SH-SY5Y (cell line): ENCODE data around the gene CLEC17A.

ENCODE experiments used
- GATA2 ChIP-seq: IDR thresholded peaks from 2 replicates; pipeline ENCODE4 v1.6.1; 2011; ENCODE audit warnings: mild to moderate bottlenecking, low read depth, low read length
- GATA3 ChIP-seq: IDR thresholded peaks from 2 replicates; pipeline ENCODE4 v1.6.1; 2011; ENCODE audit warnings: low read depth, mild to moderate bottlenecking, low read length, moderate library complexity

CLEC17A gene

DNA sequence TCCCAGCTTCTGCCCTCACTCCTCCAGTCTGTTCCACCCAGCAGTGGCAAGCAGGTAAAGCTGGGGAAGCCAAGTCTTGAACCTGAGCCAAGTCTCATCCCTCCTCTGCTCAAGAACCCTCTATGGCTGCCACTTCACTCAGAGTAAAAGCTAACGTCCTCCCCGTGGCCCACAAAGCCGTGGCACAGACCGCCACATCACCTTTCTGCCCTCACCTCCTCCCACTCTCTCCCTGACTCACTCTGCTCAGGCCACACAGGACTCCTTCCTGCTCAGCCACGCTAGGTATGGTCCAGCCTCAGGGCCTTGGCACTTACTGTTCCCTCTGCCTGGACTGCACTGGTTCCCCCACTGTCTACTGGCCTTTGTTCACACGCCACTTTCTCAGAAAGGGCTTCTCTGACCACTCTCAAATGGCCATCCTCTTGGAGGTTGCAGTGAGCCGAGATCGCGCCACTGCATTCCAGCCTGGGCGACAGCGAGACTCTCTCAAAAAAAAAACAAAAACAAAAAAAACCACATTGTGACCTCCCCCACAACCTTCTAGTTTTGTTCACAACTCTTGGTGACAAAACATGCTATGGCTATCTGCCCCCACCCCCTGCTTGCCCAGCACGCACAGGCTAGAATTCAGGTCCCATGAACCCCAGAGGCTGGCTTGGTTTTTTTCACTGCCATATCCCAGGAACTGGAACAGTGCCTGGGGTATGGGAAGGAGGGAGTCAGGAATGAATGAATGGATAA is 26.8 kb upstream of the CLEC17A start:
- TF ChIP-seq GATA2 = no peak
- no peak for TF ChIP-seq GATA3

DNA sequence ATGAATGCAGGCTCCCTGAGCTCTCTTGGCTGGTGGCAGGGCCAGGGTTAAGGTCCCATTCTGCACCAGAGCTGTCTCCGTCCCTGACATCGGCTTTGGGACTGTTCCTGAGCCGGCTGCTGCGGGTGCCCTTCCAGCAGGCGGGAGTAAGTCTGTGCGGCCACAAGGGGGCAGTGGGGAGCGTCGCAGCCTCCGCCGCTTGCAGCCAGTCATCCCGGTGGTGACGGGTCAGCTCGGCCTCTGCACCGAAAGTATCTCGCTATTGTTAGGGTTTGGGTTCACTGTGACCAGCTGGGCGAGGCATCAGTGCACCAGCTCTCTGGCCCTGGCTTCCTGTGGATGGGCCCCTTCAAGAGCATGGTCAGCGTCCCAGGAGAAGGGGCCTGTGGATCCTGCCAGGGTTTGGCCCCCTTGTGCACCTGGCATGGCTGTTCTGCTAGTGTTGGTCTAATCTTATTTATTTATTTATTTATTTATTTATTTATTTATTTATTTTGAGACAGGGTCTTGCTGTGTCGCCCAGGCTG is 26.2 kb upstream of the CLEC17A start:
- TF ChIP-seq GATA3 (no peak), GATA2 (no peak)

DNA sequence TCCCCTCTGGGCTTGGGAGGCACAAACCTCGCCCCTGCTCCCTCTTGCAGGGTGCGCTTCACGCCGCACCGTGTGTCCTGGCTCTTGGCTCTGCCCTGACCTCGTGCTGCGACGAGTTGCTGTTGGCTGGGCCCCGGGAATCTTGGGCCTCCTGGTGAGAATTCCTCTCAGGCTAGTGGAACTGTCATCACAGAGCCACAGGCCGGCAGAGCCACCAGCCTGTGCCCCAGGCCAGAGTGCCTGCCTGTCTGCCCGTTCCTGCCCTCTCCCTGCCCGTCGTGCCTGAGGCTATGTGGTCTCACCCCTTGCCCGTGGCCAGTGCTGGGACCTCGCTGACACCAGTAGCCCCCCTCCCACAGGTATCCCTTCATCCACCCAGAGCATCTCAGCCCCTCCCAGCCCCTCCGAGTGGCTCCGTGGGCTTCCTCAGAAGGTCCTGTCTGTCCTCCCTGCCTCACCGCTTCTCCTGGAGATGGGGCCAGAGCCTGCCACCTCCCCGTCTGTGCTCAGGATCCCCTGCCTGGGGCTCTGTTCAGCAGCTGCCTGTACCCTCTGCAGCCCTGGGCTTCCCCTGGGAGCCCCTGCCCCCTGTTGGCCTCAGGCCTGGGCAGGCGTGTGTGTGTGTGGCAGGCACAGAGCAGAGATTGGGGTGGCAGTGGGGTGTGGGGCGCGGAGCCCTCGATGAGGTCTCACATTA is 24.4 kb upstream of the CLEC17A start:
- TF ChIP-seq GATA3 (no peak), GATA2 (no peak)

DNA sequence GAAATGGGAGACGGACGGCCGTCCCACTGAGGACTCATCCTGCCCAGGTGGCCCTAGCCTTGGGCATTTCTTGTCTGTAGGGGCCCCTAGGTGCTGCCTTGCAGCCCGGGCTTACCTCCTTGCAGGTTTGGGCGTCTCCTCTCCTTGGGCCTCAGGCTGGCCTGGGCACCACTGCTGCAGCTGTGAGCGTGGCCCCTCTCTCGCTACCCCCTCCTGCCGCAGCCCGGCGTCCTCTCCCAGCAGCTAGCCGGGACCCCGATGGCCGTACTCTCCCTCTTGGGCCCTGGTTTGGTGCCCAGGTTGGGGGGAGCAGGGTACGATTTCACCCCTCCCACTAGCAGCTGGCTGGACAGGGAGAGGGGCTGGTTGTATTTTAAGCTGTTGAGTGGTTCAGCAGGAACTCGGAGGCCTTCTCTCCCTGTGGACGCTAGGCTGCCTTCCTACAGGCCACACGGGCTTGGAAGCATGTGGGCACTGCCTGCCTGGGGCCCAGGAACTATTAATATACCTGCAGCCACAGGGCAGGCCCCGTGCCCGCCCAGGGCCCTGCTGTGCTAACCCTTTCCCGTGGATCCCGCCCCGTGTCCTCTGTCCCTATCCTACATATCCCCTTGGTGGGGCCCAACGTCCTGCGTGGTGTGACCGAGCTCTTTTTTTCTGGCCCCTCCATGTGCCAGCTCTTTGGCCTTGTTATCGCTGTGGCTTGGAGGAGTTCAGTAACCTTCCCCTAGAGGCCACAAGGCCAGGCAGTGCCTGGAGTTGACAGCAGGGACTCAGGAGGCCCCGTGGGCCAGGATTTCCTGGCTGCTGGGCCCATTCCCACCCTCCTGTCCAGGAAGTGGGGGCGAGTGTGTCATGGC is 22.7 kb upstream of the CLEC17A start:
- no peak for TF ChIP-seq GATA3
- TF ChIP-seq GATA2 = no peak

DNA sequence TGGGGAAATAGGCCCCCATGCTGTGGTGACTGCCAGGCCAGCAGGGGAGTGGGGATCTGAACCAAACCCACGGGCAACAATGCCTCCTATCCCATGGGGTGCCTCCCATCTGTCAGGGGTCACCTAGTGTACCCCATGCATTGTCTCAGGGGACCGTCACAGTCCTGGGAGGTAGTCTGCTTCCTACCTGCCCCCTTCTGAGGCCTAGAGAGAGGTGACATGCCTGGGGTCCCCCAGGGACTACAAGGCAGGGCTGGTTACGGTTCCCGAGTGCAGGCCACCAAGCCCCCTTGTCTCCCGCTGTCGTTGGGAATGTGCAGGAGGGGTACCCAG is 22.1 kb upstream of the CLEC17A start:
- no peak for TF ChIP-seq GATA2
- TF ChIP-seq GATA3 = no peak

DNA sequence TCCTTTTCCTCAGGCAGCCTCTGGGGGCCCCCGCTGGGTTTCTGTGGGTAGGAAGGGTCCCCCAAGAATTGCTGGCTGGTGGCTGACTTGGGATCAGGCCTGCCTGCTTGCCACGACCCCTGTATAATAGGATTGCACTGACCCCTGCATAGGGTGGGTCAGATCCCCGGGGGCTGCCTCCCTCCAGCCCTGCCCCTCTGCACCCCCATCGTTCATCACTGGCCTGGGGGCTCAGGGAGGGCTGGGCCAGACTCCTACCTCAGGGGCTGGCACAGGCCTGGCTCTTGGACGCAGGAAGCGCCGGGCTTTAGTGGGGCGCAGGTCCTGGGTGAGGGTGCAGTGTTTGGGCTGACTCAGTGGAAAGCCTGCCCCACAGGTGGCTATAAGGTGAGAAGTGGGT is 21.6 kb upstream of the CLEC17A start:
- TF ChIP-seq GATA3 (no peak), GATA2 (no peak)

DNA sequence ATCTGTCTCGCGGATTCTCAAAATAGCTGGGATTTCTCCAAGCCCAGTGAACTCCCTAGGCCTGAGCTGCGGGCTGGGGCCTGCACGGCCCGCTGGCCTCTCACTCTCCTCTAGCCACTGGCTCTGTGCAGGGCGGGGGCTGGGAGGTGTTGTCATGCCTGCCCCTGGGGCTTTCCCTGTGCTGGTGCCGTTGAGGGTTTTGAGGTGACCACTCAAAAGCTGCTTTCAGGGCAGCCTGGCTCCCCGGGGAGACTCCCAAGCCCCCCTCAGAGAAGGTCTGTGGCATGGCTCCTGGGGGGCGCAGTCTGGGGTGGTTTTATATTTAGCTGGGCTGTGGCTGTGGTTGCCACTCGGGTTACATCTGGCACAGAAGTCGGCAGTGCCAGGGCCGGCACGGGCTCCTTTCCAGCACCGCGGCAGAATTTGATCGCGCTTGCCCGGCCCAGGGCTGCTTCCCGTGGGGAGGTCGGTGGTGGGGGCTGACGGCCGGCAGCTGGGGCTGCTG is 21.0 kb upstream of the CLEC17A start:
- TF ChIP-seq GATA2 (no peak), GATA3 (no peak)

DNA sequence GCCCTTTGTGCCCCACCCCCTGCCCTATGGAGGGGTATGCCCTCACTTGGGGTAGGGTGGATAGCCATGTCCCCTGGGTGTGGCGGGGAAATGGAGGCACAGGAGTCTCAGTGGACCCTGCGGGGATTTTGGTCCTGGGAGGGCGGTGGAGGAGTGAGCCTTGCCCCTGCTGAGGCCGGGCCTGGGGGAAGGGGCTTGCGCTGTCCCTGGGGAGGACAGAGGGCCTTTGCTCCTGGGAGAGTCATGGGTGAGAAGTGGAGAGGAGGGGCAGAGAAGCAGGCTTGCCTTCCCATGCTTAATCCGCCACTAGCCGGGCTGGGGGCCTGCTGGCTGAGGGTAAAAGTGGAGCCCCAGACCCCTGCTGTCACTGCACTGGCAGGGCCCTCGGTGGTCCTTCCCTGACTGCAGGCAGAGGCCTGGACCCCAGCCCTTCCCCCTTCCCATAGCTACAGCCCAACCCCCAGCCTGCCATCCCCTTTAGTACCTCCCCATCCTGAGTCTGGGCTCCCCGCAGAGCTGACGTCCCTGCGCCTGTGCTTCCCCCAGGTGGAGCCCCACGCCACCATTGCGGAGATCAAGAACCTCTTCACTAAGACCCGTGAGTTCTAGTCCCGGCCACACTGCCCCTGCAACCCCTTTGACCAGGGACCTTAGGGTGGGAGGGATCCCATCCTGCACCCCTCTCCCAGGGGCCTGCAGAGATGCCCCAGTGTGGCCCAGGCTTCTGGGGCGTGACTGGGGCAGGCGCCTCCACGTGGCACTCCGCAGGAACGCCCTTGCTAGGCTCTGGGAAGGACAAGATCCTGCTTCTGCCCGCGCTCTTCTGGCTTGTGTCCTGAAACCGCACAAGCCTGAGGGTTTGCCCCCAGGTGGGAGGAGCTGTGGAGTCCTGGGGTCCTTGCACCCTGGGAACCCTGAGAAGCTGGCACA is 20.0 kb upstream of the CLEC17A start:
- TF ChIP-seq GATA3 (no peak), GATA2 (no peak)

DNA sequence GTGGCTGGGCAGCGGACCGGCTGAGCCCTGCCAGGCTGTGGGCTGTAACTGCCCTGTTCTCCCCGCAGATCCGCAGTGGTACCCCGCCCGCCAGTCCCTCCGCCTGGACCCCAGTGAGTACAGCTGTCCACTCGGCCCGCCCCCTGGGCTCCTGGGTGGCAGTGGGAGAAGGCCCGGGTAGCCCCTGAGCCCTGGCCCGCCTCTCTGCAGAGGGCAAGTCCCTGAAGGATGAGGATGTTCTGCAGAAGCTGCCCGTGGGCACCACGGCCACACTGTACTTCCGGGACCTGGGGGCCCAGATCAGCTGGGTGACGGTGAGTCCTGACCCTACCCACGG is 19.3 kb upstream of the CLEC17A start:
- TF ChIP-seq GATA2 = no peak
- no peak for TF ChIP-seq GATA3

DNA sequence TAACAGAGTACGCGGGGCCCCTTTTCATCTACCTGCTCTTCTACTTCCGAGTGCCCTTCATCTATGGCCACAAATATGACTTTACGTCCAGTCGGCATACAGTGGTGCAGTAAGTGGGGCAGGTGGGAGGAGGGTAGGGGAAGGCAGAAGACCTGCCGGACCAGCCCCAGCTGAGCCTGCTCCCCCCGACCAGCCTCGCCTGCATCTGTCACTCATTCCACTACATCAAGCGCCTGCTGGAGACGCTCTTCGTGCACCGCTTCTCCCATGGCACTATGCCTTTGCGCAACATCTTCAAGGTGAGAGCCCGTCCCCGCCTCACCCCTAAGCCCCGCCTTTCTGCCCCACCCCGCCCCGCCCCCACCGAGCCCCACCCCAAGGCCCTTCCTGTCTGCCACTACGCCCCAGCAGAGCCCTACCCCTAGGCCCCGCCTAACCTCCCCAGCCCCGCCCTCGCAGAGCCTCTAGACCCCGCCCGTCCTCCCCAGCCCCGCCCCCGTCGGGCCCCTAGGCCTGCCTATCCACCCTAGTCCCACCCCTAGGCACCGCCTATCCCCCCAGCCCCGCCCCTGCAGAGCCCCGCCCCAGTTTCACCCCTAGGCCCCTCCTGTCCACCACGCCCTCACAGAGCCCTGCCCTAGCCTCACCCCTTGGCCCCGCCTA is 18.8 kb upstream of the CLEC17A start:
- no peak for TF ChIP-seq GATA3
- no peak for TF ChIP-seq GATA2

DNA sequence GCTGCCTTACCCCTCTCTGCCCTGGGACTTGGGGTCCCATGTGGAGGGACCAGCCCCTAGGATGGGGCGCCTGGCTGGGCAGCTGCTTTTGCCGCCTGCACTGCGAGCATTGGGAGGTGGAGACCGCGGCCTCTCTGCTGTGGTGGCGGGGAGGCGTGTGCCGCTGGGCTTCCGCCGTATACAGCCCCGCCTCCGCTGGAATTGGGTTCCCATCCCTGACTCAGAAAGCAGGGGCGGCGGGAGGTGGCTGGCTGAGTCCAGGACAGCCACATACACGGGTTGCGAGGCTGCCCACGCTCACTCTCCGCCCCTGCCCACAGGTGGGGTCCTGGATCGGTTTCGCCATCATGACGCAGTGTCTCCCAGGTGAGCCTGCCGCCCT is 17.6 kb upstream of the CLEC17A start:
- TF ChIP-seq GATA3 (no peak), GATA2 (no peak)

DNA sequence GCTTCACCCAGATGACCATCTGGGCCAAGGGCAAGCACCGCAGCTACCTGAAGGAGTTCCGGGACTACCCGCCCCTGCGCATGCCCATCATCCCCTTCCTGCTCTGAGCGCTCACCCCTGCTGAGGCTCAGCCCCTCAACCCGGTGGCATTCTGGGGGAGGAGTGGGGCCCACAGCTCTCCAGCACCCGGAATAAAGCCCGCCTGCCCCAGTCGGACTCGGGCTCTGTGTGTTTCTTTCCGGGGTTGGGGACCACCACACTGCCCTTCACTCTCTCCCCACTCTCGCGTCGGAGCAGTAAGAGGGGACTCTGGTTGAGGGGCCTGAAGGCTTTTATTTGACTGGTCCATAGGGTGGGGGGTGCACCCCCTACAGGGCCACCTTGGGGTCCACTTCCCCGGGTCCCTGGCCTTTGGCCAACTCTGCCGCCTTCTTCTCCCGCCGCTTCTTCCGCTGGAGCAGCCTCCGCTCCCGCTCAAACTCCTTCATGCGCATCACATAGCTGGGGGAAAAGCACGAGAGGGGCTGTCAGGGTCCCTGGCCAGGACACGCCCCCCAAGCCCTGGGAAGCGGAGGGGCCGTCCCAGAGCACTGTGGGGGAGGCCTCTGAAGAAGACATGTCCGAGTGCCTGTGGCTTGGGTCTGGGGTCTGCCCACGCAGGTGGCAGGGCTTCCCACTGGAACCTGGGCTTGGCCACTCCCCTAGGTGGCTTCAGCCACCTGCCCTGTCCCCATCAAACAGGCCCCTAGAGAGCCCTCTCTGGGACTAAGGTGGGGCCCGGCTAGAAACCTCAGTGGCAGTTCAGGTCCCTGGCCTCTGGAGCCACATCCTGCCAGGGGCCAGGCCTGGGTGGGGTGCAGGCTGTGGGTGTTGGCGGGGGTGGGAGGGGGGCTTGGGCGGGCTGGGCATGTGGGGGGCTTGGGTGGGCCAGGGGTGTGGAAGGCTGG is 16.8 kb upstream of the CLEC17A start:
- TF ChIP-seq GATA2 (no peak), GATA3 (no peak)
